ENCODE data around the gene ANO2.

The ANO2 gene

DNA sequence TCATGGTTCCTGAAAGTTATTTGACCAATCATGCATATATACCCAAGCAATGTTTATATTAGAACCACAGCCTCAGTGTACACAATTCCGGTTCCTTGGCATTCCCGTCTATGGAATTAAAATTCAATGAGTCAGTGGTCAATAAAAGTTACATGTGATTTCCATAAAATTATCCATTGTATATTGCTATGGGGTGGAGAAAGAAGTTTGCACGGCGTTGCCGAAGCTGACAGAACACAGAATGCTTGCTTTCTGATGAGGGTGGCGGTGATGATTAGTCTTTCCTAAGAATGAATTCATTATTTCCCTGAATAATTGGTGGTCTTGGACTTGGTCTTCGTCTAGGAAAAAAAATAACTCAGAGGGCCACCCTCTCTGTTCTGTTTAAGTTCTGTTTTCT is 214.1 kb downstream of the ANO2 start:
- DNase-seq (ENCODE audit: low read depth), result no peak
- TF ChIP-seq, protein P1, sequence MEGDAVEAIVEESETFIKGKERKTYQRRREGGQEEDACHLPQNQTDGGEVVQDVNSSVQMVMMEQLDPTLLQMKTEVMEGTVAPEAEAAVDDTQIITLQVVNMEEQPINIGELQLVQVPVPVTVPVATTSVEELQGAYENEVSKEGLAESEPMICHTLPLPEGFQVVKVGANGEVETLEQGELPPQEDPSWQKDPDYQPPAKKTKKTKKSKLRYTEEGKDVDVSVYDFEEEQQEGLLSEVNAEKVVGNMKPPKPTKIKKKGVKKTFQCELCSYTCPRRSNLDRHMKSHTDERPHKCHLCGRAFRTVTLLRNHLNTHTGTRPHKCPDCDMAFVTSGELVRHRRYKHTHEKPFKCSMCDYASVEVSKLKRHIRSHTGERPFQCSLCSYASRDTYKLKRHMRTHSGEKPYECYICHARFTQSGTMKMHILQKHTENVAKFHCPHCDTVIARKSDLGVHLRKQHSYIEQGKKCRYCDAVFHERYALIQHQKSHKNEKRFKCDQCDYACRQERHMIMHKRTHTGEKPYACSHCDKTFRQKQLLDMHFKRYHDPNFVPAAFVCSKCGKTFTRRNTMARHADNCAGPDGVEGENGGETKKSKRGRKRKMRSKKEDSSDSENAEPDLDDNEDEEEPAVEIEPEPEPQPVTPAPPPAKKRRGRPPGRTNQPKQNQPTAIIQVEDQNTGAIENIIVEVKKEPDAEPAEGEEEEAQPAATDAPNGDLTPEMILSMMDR (conservative IDR thresholded peaks at IDR 0.05; ENCODE audit: low read length), result no peak
- H3K4me3 ChIP-seq (ENCODE audit: low read length), result no peak overlapping the region

GRCh38 chr12:5723711-5724252 is 221.3 kb downstream of the ANO2 start:
- TF ChIP-seq, protein P1 (conservative IDR thresholded peaks at IDR 0.05; ENCODE audit: low read length), result no peak
- DNase-seq (ENCODE audit: low read depth), result no peak
- no peak overlapping the region for H3K4me3 ChIP-seq (ENCODE audit: low read length)

- DNase-seq (ENCODE audit: low read depth), result no peak
- TF ChIP-seq, protein P1 (conservative IDR thresholded peaks at IDR 0.05; ENCODE audit: low read length), result no peak
- no peak overlapping the region for H3K4me3 ChIP-seq (ENCODE audit: low read length)
These were observed 222.0 kb downstream of the ANO2 start for GRCh38 chr12:5723071-5723470.

GRCh38 chr12:5720381-5721005 is 224.6 kb downstream of the ANO2 start:
- no peak for DNase-seq (ENCODE audit: low read depth)
- TF ChIP-seq, protein P1 (conservative IDR thresholded peaks at IDR 0.05; ENCODE audit: low read length), result no peak
- H3K4me3 ChIP-seq (ENCODE audit: low read length), result no peak overlapping the region

- no peak overlapping the region for H3K4me3 ChIP-seq (ENCODE audit: low read length)
- DNase-seq (ENCODE audit: low read depth), result no peak
- TF ChIP-seq, protein P1 (conservative IDR thresholded peaks at IDR 0.05; ENCODE audit: low read length), result no peak
These were observed 226.4 kb downstream of the ANO2 start for GRCh38 chr12:5718680-5719079.

- no peak overlapping the region for H3K4me3 ChIP-seq (ENCODE audit: low read length)
- no peak for DNase-seq (ENCODE audit: low read depth)
- TF ChIP-seq, protein P1 (conservative IDR thresholded peaks at IDR 0.05; ENCODE audit: low read length), result no peak
These were observed 227.0 kb downstream of the ANO2 start for GRCh38 chr12:5718073-5718472.

- TF ChIP-seq, protein P1 (conservative IDR thresholded peaks at IDR 0.05; ENCODE audit: low read length), result no peak
- peak; percentile 34 for DNase-seq (ENCODE audit: low read depth)
- no peak overlapping the region for H3K4me3 ChIP-seq (ENCODE audit: low read length)
These were observed 228.1 kb downstream of the ANO2 start for GRCh38 chr12:5716976-5717375.
